ENCODE data around the gene RAPGEFL1. TPM values are rescaled to one million over a fixed set of nuclear protein-coding genes. Genes with fewer than 3 reads are reported as not detected.
"Not testable (repeated sequence)": the region's sequence is repeated elsewhere in the genome, so short reads cannot be mapped to it uniquely, and the experiment has no call there.

RAPGEFL1 gene
- total RNA-seq, 2 experiments from 2014 or later, result 4.0 to 5.1 TPM

- H3K9me3 Mint-ChIP-seq, result no peaks in the 10 kb centered on the region
- peak; percentile 70 for DNase-seq
- ChIA-PET CTCF (interaction anchor here (0.6 to 4.1 kb wide), 19 partner anchors 12 to 164 kb away, joined by 3 to 21 read pairs (median 4); partner anchors contain the start of genes RAPGEFL1 and WIPF2), POLR2A (no interaction called here)
- H3K36me3 Mint-ChIP-seq (ENCODE audit: low read depth), result no peaks in the 10 kb centered on the region
- H3K27ac Mint-ChIP-seq, result peak overlapping the region; percentile 41
- peak overlapping the region; percentile 89 for H3K4me3 Mint-ChIP-seq
- H3K27me3 Mint-ChIP-seq, result peaks cover 8% of the 10 kb centered on the region
- H3K4me1 Mint-ChIP-seq, result peaks cover 27% of the 10 kb centered on the region
Observed at GRCh38 chr17:40191237-40192208, 14.3 kb downstream of the RAPGEFL1 start.

GRCh38 chr17:40192961-40193360, 15.7 kb downstream of the RAPGEFL1 start:
- Mint-ChIP-seq H3K27me3 (peaks cover 8% of the 10 kb centered on the region), H3K4me3 (peak overlapping the region; percentile 19), H3K4me1 (peaks cover 27% of the 10 kb centered on the region), H3K27ac (no peak overlapping the region), H3K9me3 (no peaks in the 10 kb centered on the region), H3K36me3 (ENCODE audit: low read depth) (no peaks in the 10 kb centered on the region)
- POLR2A ChIA-PET, result no interaction called here
- CTCF ChIA-PET, result interaction anchor here (1.0 to 2.5 kb wide), 8 partner anchors 8 to 162 kb away, joined by 3 to 14 read pairs (median 4); partner anchors contain the start of gene WIPF2
- DNase-seq, result no peak

- H3K9me3 Mint-ChIP-seq, result no peaks in the 10 kb centered on the region
- peaks cover 8% of the 10 kb centered on the region for H3K27me3 Mint-ChIP-seq
- ChIA-PET POLR2A (no interaction called here), CTCF (interaction anchor here (0.6 to 1.3 kb wide), 2 partner anchors 20 to 94 kb away, joined by 3 to 4 read pairs; no protein-coding TSS in a partner anchor)
- no peak overlapping the region for H3K4me3 Mint-ChIP-seq
- no peak for DNase-seq
- peaks cover 27% of the 10 kb centered on the region for H3K4me1 Mint-ChIP-seq
- no peaks in the 10 kb centered on the region for H3K36me3 Mint-ChIP-seq (ENCODE audit: low read depth)
- no peak overlapping the region for H3K27ac Mint-ChIP-seq
Observed at GRCh38 chr17:40194821-40195220, 17.6 kb downstream of the RAPGEFL1 start.

- H3K27ac Mint-ChIP-seq, result no peak overlapping the region
- H3K4me1 Mint-ChIP-seq, result peaks cover 22% of the 10 kb centered on the region
- no peaks in the 10 kb centered on the region for H3K9me3 Mint-ChIP-seq
- no peak overlapping the region for H3K4me3 Mint-ChIP-seq
- H3K36me3 Mint-ChIP-seq (ENCODE audit: low read depth), result no peaks in the 10 kb centered on the region
- no peak for DNase-seq
- CTCF ChIA-PET, result interaction anchor here (1.0 to 2.1 kb wide), 7 partner anchors 11 to 217 kb away, joined by 3 to 6 read pairs (median 5); partner anchors contain the start of gene PSMD3
- POLR2A ChIA-PET, result no interaction called here
- H3K27me3 Mint-ChIP-seq, result no peaks in the 10 kb centered on the region
Observed at GRCh38 chr17:40197550-40197949, 20.3 kb downstream of the RAPGEFL1 start.

GRCh38 chr17:40197965-40198456, 20.7 kb downstream of the RAPGEFL1 start:
- H3K4me3 Mint-ChIP-seq, result peak overlapping the region; percentile 43
- H3K4me1 Mint-ChIP-seq, result peaks cover 19% of the 10 kb centered on the region
- CTCF ChIA-PET, result interaction anchor here (1.0 to 2.1 kb wide), 7 partner anchors 13 to 217 kb away, joined by 3 to 6 read pairs (median 5); partner anchors contain the start of gene PSMD3
- H3K27ac Mint-ChIP-seq; H3K36me3 Mint-ChIP-seq (ENCODE audit: low read depth); H3K27me3 Mint-ChIP-seq; POLR2A ChIA-PET; H3K9me3 Mint-ChIP-seq: not testable (repeated sequence)
- peak; percentile 45 for DNase-seq

GRCh38 chr17:40198576-40198975, 21.3 kb downstream of the RAPGEFL1 start:
- peak overlapping the region; percentile 43 for H3K4me3 Mint-ChIP-seq
- no peaks in the 10 kb centered on the region for H3K9me3 Mint-ChIP-seq
- H3K27ac Mint-ChIP-seq, result no peak overlapping the region
- H3K4me1 Mint-ChIP-seq, result peaks cover 19% of the 10 kb centered on the region
- no peaks in the 10 kb centered on the region for H3K36me3 Mint-ChIP-seq (ENCODE audit: low read depth)
- CTCF ChIA-PET, result interaction anchor here (0.6 to 2.1 kb wide), 7 partner anchors 13 to 218 kb away, joined by 3 to 6 read pairs (median 5); partner anchors contain the start of gene PSMD3
- POLR2A ChIA-PET, result no interaction called here
- H3K27me3 Mint-ChIP-seq, result no peaks in the 10 kb centered on the region
- no peak for DNase-seq

GRCh38 chr17:40203131-40203530, 25.9 kb downstream of the RAPGEFL1 start:
- Mint-ChIP-seq H3K9me3 (no peaks in the 10 kb centered on the region), H3K27me3 (peaks cover 5% of the 10 kb centered on the region)

GRCh38 chr17:40206193-40206592, 28.9 kb downstream of the RAPGEFL1 start:
- H3K36me3 Mint-ChIP-seq (ENCODE audit: low read depth); H3K27me3 Mint-ChIP-seq; POLR2A ChIA-PET; H3K4me3 Mint-ChIP-seq; H3K9me3 Mint-ChIP-seq; H3K27ac Mint-ChIP-seq; H3K4me1 Mint-ChIP-seq; DNase-seq: not testable (repeated sequence)
- CTCF ChIA-PET, result interaction anchor here (1.1 kb wide), 1 partner anchor 13 kb away, joined by 3 read pairs; no protein-coding TSS in a partner anchor

More at GRCh38 chr17:40203131-40203530, 25.9 kb downstream of the RAPGEFL1 start:
- H3K36me3 Mint-ChIP-seq (ENCODE audit: low read depth), result no peaks in the 10 kb centered on the region
- no peak overlapping the region for H3K4me3 Mint-ChIP-seq
- DNase-seq, result no peak
- peaks cover 5% of the 10 kb centered on the region for H3K4me1 Mint-ChIP-seq
- no peak overlapping the region for H3K27ac Mint-ChIP-seq
- ChIA-PET CTCF (interaction anchor here (0.6 to 1.9 kb wide), 6 partner anchors 10 to 92 kb away, joined by 3 to 9 read pairs (median 4); no protein-coding TSS in a partner anchor), POLR2A (no interaction called here)

GRCh38 chr17:40209404-40210093, 32.3 kb downstream of the RAPGEFL1 start:
- CTCF ChIA-PET, result interaction anchor here (0.6 to 2.7 kb wide), 5 partner anchors 8 to 27 kb away, joined by 3 to 13 read pairs (median 5); partner anchors contain the start of gene WIPF2
- Mint-ChIP-seq H3K36me3 (ENCODE audit: low read depth) (no peaks in the 10 kb centered on the region), H3K4me3 (no peak overlapping the region)

GRCh38 chr17:40213914-40214313, 36.6 kb downstream of the RAPGEFL1 start:
- H3K4me1 Mint-ChIP-seq, result peaks cover 12% of the 10 kb centered on the region
- CTCF ChIA-PET, POLR2A ChIA-PET: not testable (repeated sequence)

More at GRCh38 chr17:40209404-40210093, 32.3 kb downstream of the RAPGEFL1 start:
- H3K9me3 Mint-ChIP-seq, result no peaks in the 10 kb centered on the region
- POLR2A ChIA-PET, result no interaction called here
- DNase-seq, result no peak
- no peak overlapping the region for H3K27ac Mint-ChIP-seq
- H3K27me3 Mint-ChIP-seq, result no peaks in the 10 kb centered on the region
- H3K4me1 Mint-ChIP-seq, result no peaks in the 10 kb centered on the region

GRCh38 chr17:40218006-40218739, 40.9 kb downstream of the RAPGEFL1 start:
- Mint-ChIP-seq H3K27me3 (no peaks in the 10 kb centered on the region), H3K9me3 (no peaks in the 10 kb centered on the region), H3K4me1 (peaks cover 32% of the 10 kb centered on the region), H3K4me3 (peak overlapping the region; percentile 80), H3K36me3 (ENCODE audit: low read depth) (peaks cover 2% of the 10 kb centered on the region), H3K27ac (peak overlapping the region; percentile 100)
- CTCF ChIA-PET, result interaction anchor here (0.5 to 3.2 kb wide), 18 partner anchors 10 to 459 kb away, joined by 3 to 13 read pairs (median 4); partner anchors contain the start of gene MSL1
- POLR2A ChIA-PET, result interaction anchor here (0.9 to 1.1 kb wide), 3 partner anchors 70 to 238 kb away, joined by 3 read pairs; partner anchors contain the start of genes CDC6 and PSMD3
- no peak for DNase-seq

More at GRCh38 chr17:40213914-40214313, 36.6 kb downstream of the RAPGEFL1 start:
- H3K27me3 Mint-ChIP-seq; H3K4me3 Mint-ChIP-seq; H3K27ac Mint-ChIP-seq; H3K36me3 Mint-ChIP-seq (ENCODE audit: low read depth); H3K9me3 Mint-ChIP-seq; DNase-seq: not testable (repeated sequence)
